Spleen (tissue), 7 donors: ENCODE results near the gene NIPSNAP3A.

Experiments
- CTCF ChIP-seq, 11 experiments: fragments of 200-600 bp in 7 of 11; fragments of 450-650 bp in 4 of 11; sonication (generic) in 4 of 11; IDR thresholded peaks in 8 of 11; conservative IDR thresholded peaks in 3 of 11; 1 replicate in 7 of 11; 2 replicates in 4 of 11; pipeline versions ENCODE4 v1.4.0 to v1.8.0; 2016 to 2021; ENCODE audit warnings: antibody characterized with exemption in 11 of 11, inconsistent platforms in 4 of 11, mild to moderate bottlenecking in 1 of 11
- POLR2A ChIP-seq, 3 donors: fragments of 450-650 bp; IDR thresholded peaks; one replicate each; pipeline ENCODE4 v1.5.1; 2017; ENCODE audit warnings: antibody characterized with exemption in 3 of 3, mild to moderate bottlenecking in 1 of 3
- POLR2AphosphoS5 ChIP-seq, 3 donors: sonication (generic); formaldehyde crosslinking; IDR thresholded peaks; one replicate each; pipeline ENCODE4 v1.5.1; 2017; ENCODE audit warnings: antibody characterized with exemption in 3 of 3
- donor health status: DM: no; HTN: no; CAD: no; lungs with moderate emphysema.
- donor health status: DM: no; HTN: no; CAD: no.
- donor health status: DM: no; HTN: no; CAD: no.

GRCh38 chr9:104748359-104749031, 1.0 kb downstream of the NIPSNAP3A start:
- TF ChIP-seq CTCF (IDR thresholded peaks at IDR 0.05 in 8 of 11, conservative IDR thresholded peaks at IDR 0.05 in 3 of 11) (no peak), POLR2AphosphoS5 (IDR thresholded peaks at IDR 0.05) (peak in 1 of 3 donors; percentile 40), POLR2A (IDR thresholded peaks at IDR 0.05) (no peak)
